GM18502 (cell line): Measurements from ENCODE around the gene HMGN2.

ENCODE experiments used
- ATAC-seq: cut with Tn5 transposase; IDR thresholded peaks from one replicate; pipeline ENCODE4 v1.9.1; 2021; ENCODE audit warnings: mild to moderate bottlenecking; ENCODE audit not compliant: unreplicated experiment, poor library complexity

Gene HMGN2

GRCh38 chr1:26472320-26472900, at the start of gene HMGN2:
TSS of gene HMGN2 (plus strand) at chr1:26472440. CDS start at chr1:26472613, 173 bp downstream.
- ATAC-seq = peak; percentile 59

GRCh38 chr1:26429721-26430120, 42.5 kb upstream of the HMGN2 start:
- no peak for ATAC-seq

GRCh38 chr1:26431979-26432695, 40.1 kb upstream of the HMGN2 start, which contains the start of gene DHDDS:
TSS of gene DHDDS (plus strand) at chr1:26432321. CDS start at chr1:26432946, 625 bp downstream.
- peak; percentile 93 for ATAC-seq

GRCh38 chr1:26432793-26433192, 39.4 kb upstream of the HMGN2 start:
- no peak for ATAC-seq

- no peak for ATAC-seq
These were observed 38.0 kb upstream of the HMGN2 start for GRCh38 chr1:26434161-26434752.

GRCh38 chr1:26438041-26438440, 34.2 kb upstream of the HMGN2 start:
- ATAC-seq = no peak

- ATAC-seq = no peak
These were observed 32.0 kb upstream of the HMGN2 start for GRCh38 chr1:26440259-26440658.

- no peak for ATAC-seq
These were observed 22.4 kb upstream of the HMGN2 start for GRCh38 chr1:26449868-26450267.

GRCh38 chr1:26450908-26451307, 21.3 kb upstream of the HMGN2 start:
- no peak for ATAC-seq

- no peak for ATAC-seq
These were observed 19.6 kb upstream of the HMGN2 start for GRCh38 chr1:26452459-26453183.

- ATAC-seq = no peak
These were observed 13.1 kb upstream of the HMGN2 start for GRCh38 chr1:26459148-26459547.

GRCh38 chr1:26459573-26460031, 12.6 kb upstream of the HMGN2 start:
- no peak for ATAC-seq

GRCh38 chr1:26468911-26469310, 3.3 kb upstream of the HMGN2 start:
- no peak for ATAC-seq

GRCh38 chr1:26469558-26469957, 2.7 kb upstream of the HMGN2 start:
- no peak for ATAC-seq

- ATAC-seq = no peak
These were observed 1.3 kb upstream of the HMGN2 start for GRCh38 chr1:26470878-26471497.

GRCh38 chr1:26471498-26472319, 531 bp upstream of the HMGN2 start:
- ATAC-seq = peak; percentile 4

GRCh38 chr1:26472901-26473845, 933 bp downstream of the HMGN2 start:
- ATAC-seq = peak; percentile 72

GRCh38 chr1:26474818-26475217, 2.6 kb downstream of the HMGN2 start:
- ATAC-seq = no peak
